ENCODE results near the gene APBA2. TPM values are rescaled to one million over a fixed set of nuclear protein-coding genes. Genes with fewer than 3 reads are reported as not detected.
A peak's percentile ranks its signal among the peaks of the same experiment; 100 is the strongest.

Gene APBA2
- total RNA-seq, 1 donor from 2014 or later: 0.38 TPM

DNA sequence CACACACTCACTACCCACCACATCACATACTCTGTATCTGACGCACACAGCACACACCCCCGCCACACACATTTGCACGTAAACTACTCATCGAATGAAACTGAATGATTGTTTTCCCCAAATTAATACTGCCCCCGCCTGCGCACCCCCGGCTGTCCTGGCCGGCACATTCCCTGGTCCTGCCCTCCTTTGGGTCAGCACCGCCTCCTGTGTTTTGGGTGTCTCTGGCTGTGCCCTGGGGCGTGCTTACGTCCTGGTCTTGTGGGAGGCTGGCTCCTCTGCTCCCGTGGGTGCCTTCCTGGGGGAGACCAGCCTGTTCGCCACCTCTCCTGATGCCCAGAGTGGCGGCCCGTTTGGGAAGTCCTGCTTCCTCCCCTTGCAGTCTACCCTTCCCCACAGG, 30.2 kb downstream of the APBA2 start:
- Histone ChIP-seq H3K27ac (replicated peaks) (no peak overlapping the region), H3K4me1 (no peaks in the 10 kb centered on the region), H3K9me3 (replicated peaks) (no peaks in the 10 kb centered on the region), H3K27me3 (ENCODE audit: low read depth) (peaks cover 67% of the 10 kb centered on the region), H3K4me3 (no peak overlapping the region), H3K36me3 (no peaks in the 10 kb centered on the region)
- TF ChIP-seq CTCF (IDR thresholded peaks at IDR 0.05; ENCODE audit: borderline replicate concordance): no peak
- intact Hi-C loops (cut with micrococcal nuclease): no loop called here
- no peak for DNase-seq

DNA sequence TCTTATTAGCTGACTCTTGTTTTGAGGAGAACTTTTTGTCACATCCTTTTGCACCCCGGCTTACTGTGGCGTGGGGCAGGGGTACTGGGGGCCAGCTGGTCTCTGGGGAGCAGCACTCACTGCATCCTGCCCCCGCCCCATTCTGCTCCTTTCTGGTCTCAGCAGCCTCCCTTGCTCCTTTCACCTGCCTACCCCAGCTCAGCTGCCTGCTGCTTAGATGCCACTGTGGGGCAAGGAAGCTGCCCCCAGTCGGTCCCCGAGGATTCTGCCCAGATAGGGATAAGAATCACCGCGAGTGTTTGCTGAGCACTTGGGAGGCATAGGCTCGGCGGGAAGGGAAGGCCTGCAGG, 32.0 kb downstream of the APBA2 start:
- DNase-seq: no peak
- no peaks in the 10 kb centered on the region for H3K9me3 ChIP-seq (replicated peaks)
- intact Hi-C loops (cut with micrococcal nuclease): no loop called here
- no peak overlapping the region for H3K27ac ChIP-seq (replicated peaks)
- no peak overlapping the region for H3K4me3 ChIP-seq
- no peaks in the 10 kb centered on the region for H3K36me3 ChIP-seq
- peaks cover 65% of the 10 kb centered on the region for H3K27me3 ChIP-seq (ENCODE audit: low read depth)
- no peaks in the 10 kb centered on the region for H3K4me1 ChIP-seq
- TF ChIP-seq CTCF (IDR thresholded peaks at IDR 0.05; ENCODE audit: borderline replicate concordance): no peak

GRCh38 chr15:28918141-28918983, 32.6 kb downstream of the APBA2 start:
- intact Hi-C loops (cut with micrococcal nuclease): no loop called here
- no peak overlapping the region for H3K27ac ChIP-seq (replicated peaks)
- DNase-seq: no peak
- H3K4me3 ChIP-seq: no peak overlapping the region
- no peaks in the 10 kb centered on the region for H3K36me3 ChIP-seq
- no peaks in the 10 kb centered on the region for H3K4me1 ChIP-seq
- H3K27me3 ChIP-seq (ENCODE audit: low read depth): peaks cover 60% of the 10 kb centered on the region
- peak; percentile 21 for TF ChIP-seq CTCF (IDR thresholded peaks at IDR 0.05; ENCODE audit: borderline replicate concordance)
- H3K9me3 ChIP-seq (replicated peaks): no peaks in the 10 kb centered on the region

- no peak for DNase-seq
- Histone ChIP-seq H3K4me1 (no peaks in the 10 kb centered on the region), H3K4me3 (no peak overlapping the region), H3K27me3 (ENCODE audit: low read depth) (peaks cover 63% of the 10 kb centered on the region), H3K36me3 (no peaks in the 10 kb centered on the region), H3K9me3 (replicated peaks) (no peaks in the 10 kb centered on the region), H3K27ac (replicated peaks) (no peak overlapping the region)
- intact Hi-C loops (cut with micrococcal nuclease): no loop called here
- no peak for TF ChIP-seq CTCF (IDR thresholded peaks at IDR 0.05; ENCODE audit: borderline replicate concordance)
These were observed 33.4 kb downstream of the APBA2 start for GRCh38 chr15:28919201-28919635.

DNA sequence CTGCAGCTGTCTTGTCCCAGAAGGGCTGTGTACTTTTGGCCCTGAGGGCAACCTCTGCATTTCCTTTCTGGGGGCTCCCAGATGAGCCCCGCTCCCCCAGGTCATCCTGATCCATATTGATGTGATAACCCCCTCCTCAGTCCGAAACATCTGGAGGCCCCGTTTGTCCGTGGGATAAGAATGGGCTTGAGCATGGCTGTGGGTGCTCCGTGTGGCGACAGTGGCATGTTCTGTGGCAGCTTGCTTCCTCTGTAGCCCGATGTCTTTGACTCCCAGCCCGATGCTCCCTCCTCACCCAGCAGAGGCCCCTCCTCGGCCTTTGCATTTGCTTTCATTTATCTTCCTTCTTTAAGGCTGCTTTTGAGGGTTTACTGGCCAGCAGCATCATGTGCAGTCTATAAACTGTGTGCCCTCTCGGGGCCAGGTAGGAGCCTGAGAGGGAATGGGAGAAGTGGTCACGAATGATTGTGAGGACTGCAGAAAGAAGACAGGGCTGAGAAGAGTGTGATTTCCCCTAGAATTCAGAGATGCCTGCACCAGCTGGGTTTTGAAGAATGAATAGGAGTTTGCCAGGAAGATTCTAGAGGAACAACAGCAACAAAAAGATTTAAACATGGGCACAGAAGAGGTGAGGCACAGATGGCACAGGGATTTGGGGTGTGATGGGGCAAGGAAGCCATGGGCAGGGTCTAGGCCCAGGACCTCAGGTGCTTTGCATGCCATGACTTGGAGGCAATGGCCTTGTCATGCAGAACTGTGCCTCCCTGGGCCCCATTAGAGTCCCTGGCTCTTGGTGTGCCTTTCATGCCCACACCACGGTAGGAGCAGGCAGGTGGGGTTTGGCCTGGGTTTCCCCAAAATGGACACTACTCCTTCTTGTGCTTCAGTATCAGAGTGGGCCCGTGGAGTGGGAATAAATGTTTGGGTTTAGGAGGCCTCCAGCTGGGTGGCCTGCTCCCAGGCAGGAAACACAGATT, 34.2 kb downstream of the APBA2 start:
- intact Hi-C loops (cut with micrococcal nuclease): no loop called here
- no peak for DNase-seq
- no peak overlapping the region for H3K4me3 ChIP-seq

More for the DNA sequence above, 34.2 kb downstream of the APBA2 start:
- Histone ChIP-seq H3K27me3 (ENCODE audit: low read depth) (peaks cover 59% of the 10 kb centered on the region), H3K36me3 (no peaks in the 10 kb centered on the region), H3K27ac (replicated peaks) (no peak overlapping the region), H3K4me1 (no peaks in the 10 kb centered on the region), H3K9me3 (replicated peaks) (no peaks in the 10 kb centered on the region)
- TF ChIP-seq CTCF (IDR thresholded peaks at IDR 0.05; ENCODE audit: borderline replicate concordance): no peak

Data from left ventricle myocardium inferior (tissue), 1 donor.